Neural cell (in vitro differentiated cells): ENCODE results near the gene RPS2. TPM values are rescaled to one million over a fixed set of nuclear protein-coding genes. Genes with fewer than 3 reads are reported as not detected.

Experiments used
- H2AFZ ChIP-seq: fragments of 200-600, 300-800 bp; sonication (generic), shearing (Covaris generic); 2 replicates; pipeline ENCODE4 v1.6.0; 2014; ENCODE audit warnings: low read depth, mild to moderate bottlenecking, antibody characterized with exemption, low read length, moderate library complexity
- H3F3A ChIP-seq: fragments of 200-600 bp; shearing (Covaris generic); 2 replicates; pipeline ENCODE4 v1.6.1; 2016; ENCODE audit warnings: mild to moderate bottlenecking, moderate library complexity, mixed read lengths, antibody characterized with exemption, low read length; ENCODE audit not compliant: insufficient read depth, poor library complexity, severe bottlenecking
- H3K27ac ChIP-seq: fragments of 200-600, 300-800 bp; sonication (generic), shearing (Covaris generic); 2 replicates; pipeline ENCODE4 v1.5.1; 2014; ENCODE audit warnings: mild to moderate bottlenecking, low read length, moderate library complexity
- H3K27me3 ChIP-seq: fragments of 300-800, 200-600 bp; sonication (generic), shearing (Covaris generic); 2 replicates; pipeline ENCODE4 v1.6.0; 2014; ENCODE audit warnings: mild to moderate bottlenecking, low read depth, low read length, moderate library complexity; ENCODE audit not compliant: insufficient read depth
- H3K36me3 ChIP-seq: fragments of 300-800, 200-600 bp; sonication (generic), shearing (Covaris generic); 2 replicates; pipeline ENCODE4 v1.5.1; 2014; ENCODE audit warnings: mild to moderate bottlenecking, antibody characterized with exemption, low read length, moderate library complexity; ENCODE audit not compliant: insufficient read depth
- H3K4me2 ChIP-seq: fragments of 300-800, 200-600 bp; sonication (generic), shearing (Covaris generic); 2 replicates; pipeline ENCODE4 v1.6.0; 2014; ENCODE audit warnings: mild to moderate bottlenecking, low read length
- H3K4me3 ChIP-seq: fragments of 300-800, 200-600 bp; sonication (generic), shearing (Covaris generic); 2 replicates; pipeline ENCODE4 v1.5.1; 2014; ENCODE audit warnings: mild to moderate bottlenecking, low read length, moderate library complexity
- H3K79me2 ChIP-seq: fragments of 200-600 bp; shearing (Covaris generic); replicated peaks from 2 replicates; pipeline ENCODE4 v1.6.0; 2014; ENCODE audit warnings: mild to moderate bottlenecking, low read length, moderate library complexity; ENCODE audit not compliant: insufficient read depth
- H3K9ac ChIP-seq: fragments of 300-800, 200-600 bp; sonication (generic), shearing (Covaris generic); 2 replicates; pipeline ENCODE4 v1.6.1; 2016; ENCODE audit warnings: mild to moderate bottlenecking, low read length, mixed read lengths
- H3K9me2 ChIP-seq: fragments of 200-600 bp; shearing (Covaris generic); 2 replicates; pipeline ENCODE4 v1.6.1; 2016; ENCODE audit warnings: mild to moderate bottlenecking, low read length, mixed read lengths; ENCODE audit not compliant: insufficient read depth
- H3K9me3 ChIP-seq: fragments of 200-600, 300-800 bp; sonication (generic), shearing (Covaris generic); 2 replicates; pipeline ENCODE4 v1.6.1; 2016; ENCODE audit warnings: mild to moderate bottlenecking, mixed run types, low read length, moderate library complexity, mixed read lengths
- H4K20me1 ChIP-seq: fragments of 200-600 bp; shearing (Covaris generic); 2 replicates; pipeline ENCODE4 v1.6.1; 2016; ENCODE audit warnings: mild to moderate bottlenecking, mixed run types; ENCODE audit not compliant: insufficient read depth
- EP300 ChIP-seq: fragments of 450-650 bp; conservative IDR thresholded peaks from 2 replicates; pipeline ENCODE4 v1.6.1; 2014; ENCODE audit warnings: antibody characterized with exemption, mild to moderate bottlenecking, moderate library complexity; ENCODE audit not compliant: poor library complexity, severe bottlenecking
- EZH2 ChIP-seq: fragments of 200-600, 300-800 bp; shearing (Covaris generic), sonication (generic); IDR thresholded peaks from 2 replicates; pipeline ENCODE4 v1.6.1; 2014; ENCODE audit warnings: antibody characterized with exemption, low read length, borderline replicate concordance, mild to moderate bottlenecking; ENCODE audit not compliant: insufficient read depth, poor library complexity, severe bottlenecking
- MXI1 ChIP-seq: fragments of 450-650 bp; conservative IDR thresholded peaks from 2 replicates; pipeline ENCODE4 v1.6.1; 2014; ENCODE audit warnings: antibody characterized with exemption, mild to moderate bottlenecking; ENCODE audit not compliant: poor library complexity, severe bottlenecking
- POLR2AphosphoS5 ChIP-seq: IDR thresholded peaks from 2 replicates; pipeline ENCODE4 v1.6.1; 2012
- RAD21 ChIP-seq: fragments of 450-650 bp; conservative IDR thresholded peaks from 2 replicates; pipeline ENCODE4 v1.6.1; 2014; ENCODE audit warnings: antibody characterized with exemption, mild to moderate bottlenecking, moderate library complexity
- SMC3 ChIP-seq: fragments of 450-650 bp; conservative IDR thresholded peaks from 2 replicates; pipeline ENCODE4 v1.6.1; 2014; ENCODE audit warnings: antibody characterized with exemption, mild to moderate bottlenecking, moderate library complexity; ENCODE audit not compliant: poor library complexity
- TAF1 ChIP-seq: IDR thresholded peaks from 2 replicates; pipeline ENCODE4 v1.6.1; 2012; ENCODE audit warnings: low read depth
- polyA plus RNA-seq: library from polyadenylated mRNA; depleted of rRNA; stranded (reverse); fragments of >200 nt; gene quantifications from 2 replicates; pipeline ENCODE4 v1.2.3, GENCODE V29; 2014
- TF ChIP-seq, protein P1 (sequence below): fragments of 450-650 bp; IDR thresholded peaks from 2 replicates; pipeline ENCODE4 v1.5.1; 2014; ENCODE audit warnings: antibody characterized with exemption, mild to moderate bottlenecking, moderate library complexity; ENCODE audit not compliant: poor library complexity, severe bottlenecking
- TF ChIP-seq, protein P2 (sequence below): IDR thresholded peaks from 2 replicates; pipeline ENCODE4 v1.6.1; 2012; ENCODE audit warnings: borderline replicate concordance

The RPS2 gene
- polyA plus RNA-seq, 1 donor from 2014 or later: 1,393 TPM

DNA sequence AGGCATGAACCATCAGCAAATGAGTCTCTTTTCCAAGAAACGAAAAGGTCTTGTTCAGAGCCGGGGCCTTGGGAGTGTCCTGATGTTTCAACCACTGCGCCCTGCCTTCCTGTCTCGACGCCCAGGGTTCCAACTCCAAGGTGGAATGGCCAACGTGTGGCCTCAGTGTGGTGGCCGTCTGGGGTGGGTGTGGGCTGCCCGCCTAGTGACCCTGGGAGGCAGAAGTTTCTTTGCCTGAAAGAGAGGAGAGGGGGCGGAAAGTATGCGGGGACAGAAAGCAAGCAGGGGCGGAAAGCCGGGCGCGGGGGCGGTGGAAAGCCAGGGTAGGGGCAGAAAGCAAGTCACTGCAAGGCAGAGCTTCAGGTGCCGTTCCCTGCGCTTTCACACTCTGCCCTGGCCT, 25.7 kb downstream of the RPS2 start:
- Histone ChIP-seq H3K4me3 (no peak overlapping the region), H3K9me3 (no peaks in the 10 kb centered on the region), H4K20me1 (no peaks in the 10 kb centered on the region), H3K27me3 (no peaks in the 10 kb centered on the region), H3K36me3 (no peaks in the 10 kb centered on the region), H2AFZ (no peak overlapping the region), H3K27ac (no peak overlapping the region), H3K9me2 (no peaks in the 10 kb centered on the region), H3K9ac (no peak overlapping the region), H3K79me2 (no peaks in the 10 kb centered on the region), H3K4me2 (no peak overlapping the region), H3F3A (no peaks in the 10 kb centered on the region)
- no peak for TF ChIP-seq TAF1
- no peak for TF ChIP-seq EZH2

DNA sequence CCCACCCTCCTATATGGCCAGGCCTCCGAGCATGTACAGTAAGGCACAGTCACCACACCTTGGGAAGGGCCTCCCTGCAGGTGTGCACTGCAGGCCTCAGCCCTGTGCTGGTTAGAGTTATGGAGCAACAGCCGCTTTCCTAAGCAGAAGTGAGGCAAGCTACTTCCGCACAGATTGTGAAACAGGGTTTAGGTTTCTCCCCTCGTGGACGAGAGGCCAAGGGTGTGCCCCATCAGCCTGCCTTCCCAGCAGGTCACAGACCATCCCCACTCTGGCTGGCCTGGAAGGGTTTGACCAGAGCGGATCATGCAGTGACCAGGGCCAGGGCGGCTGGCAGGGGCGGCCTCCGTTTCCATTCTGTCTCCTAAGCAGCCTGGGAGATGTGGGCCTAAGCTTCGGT, 26.3 kb downstream of the RPS2 start:
- H2AFZ ChIP-seq: no peak overlapping the region
- H4K20me1 ChIP-seq: no peaks in the 10 kb centered on the region
- H3K79me2 ChIP-seq: no peaks in the 10 kb centered on the region
- H3F3A ChIP-seq: no peaks in the 10 kb centered on the region
- no peak overlapping the region for H3K27ac ChIP-seq
- H3K4me2 ChIP-seq: no peak overlapping the region
- no peaks in the 10 kb centered on the region for H3K9me3 ChIP-seq
- H3K36me3 ChIP-seq: no peaks in the 10 kb centered on the region
- no peaks in the 10 kb centered on the region for H3K9me2 ChIP-seq
- no peak overlapping the region for H3K4me3 ChIP-seq
- no peak for TF ChIP-seq SMC3
- TF ChIP-seq TAF1: no peak
- TF ChIP-seq, protein P1, sequence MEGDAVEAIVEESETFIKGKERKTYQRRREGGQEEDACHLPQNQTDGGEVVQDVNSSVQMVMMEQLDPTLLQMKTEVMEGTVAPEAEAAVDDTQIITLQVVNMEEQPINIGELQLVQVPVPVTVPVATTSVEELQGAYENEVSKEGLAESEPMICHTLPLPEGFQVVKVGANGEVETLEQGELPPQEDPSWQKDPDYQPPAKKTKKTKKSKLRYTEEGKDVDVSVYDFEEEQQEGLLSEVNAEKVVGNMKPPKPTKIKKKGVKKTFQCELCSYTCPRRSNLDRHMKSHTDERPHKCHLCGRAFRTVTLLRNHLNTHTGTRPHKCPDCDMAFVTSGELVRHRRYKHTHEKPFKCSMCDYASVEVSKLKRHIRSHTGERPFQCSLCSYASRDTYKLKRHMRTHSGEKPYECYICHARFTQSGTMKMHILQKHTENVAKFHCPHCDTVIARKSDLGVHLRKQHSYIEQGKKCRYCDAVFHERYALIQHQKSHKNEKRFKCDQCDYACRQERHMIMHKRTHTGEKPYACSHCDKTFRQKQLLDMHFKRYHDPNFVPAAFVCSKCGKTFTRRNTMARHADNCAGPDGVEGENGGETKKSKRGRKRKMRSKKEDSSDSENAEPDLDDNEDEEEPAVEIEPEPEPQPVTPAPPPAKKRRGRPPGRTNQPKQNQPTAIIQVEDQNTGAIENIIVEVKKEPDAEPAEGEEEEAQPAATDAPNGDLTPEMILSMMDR: no peak
- TF ChIP-seq, protein P2, sequence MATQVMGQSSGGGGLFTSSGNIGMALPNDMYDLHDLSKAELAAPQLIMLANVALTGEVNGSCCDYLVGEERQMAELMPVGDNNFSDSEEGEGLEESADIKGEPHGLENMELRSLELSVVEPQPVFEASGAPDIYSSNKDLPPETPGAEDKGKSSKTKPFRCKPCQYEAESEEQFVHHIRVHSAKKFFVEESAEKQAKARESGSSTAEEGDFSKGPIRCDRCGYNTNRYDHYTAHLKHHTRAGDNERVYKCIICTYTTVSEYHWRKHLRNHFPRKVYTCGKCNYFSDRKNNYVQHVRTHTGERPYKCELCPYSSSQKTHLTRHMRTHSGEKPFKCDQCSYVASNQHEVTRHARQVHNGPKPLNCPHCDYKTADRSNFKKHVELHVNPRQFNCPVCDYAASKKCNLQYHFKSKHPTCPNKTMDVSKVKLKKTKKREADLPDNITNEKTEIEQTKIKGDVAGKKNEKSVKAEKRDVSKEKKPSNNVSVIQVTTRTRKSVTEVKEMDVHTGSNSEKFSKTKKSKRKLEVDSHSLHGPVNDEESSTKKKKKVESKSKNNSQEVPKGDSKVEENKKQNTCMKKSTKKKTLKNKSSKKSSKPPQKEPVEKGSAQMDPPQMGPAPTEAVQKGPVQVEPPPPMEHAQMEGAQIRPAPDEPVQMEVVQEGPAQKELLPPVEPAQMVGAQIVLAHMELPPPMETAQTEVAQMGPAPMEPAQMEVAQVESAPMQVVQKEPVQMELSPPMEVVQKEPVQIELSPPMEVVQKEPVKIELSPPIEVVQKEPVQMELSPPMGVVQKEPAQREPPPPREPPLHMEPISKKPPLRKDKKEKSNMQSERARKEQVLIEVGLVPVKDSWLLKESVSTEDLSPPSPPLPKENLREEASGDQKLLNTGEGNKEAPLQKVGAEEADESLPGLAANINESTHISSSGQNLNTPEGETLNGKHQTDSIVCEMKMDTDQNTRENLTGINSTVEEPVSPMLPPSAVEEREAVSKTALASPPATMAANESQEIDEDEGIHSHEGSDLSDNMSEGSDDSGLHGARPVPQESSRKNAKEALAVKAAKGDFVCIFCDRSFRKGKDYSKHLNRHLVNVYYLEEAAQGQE: no peak
- no peak for TF ChIP-seq EP300
- no peaks in the 10 kb centered on the region for H3K27me3 ChIP-seq
- H3K9ac ChIP-seq: no peak overlapping the region

DNA sequence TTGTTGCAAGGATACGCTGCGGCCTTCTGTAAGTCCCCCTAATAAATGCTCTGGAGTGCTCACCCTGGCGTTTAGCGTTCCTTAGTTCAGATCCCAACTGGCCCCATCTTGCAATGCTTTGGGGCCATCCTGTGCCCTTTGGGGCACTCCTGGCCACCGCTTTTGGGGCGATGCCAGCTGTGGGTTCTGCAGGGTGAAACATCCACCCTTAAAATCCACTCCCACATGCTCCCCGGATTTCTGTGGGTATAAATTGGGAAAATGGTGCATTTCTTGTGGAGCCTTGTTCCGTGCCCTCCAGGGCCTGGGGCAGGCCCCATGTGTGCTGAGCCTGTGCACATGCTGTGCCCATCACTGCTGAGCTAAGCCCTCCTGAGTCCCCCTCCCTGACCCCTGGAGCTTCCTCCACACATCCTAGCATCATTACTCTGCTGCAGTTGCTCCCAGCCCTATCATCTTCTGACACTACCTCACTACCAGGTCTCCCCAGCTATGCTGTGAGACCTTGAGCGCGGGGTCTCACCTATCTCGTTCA, 27.6 kb downstream of the RPS2 start:
- Histone ChIP-seq H3K4me3 (no peak overlapping the region), H3K9me3 (no peaks in the 10 kb centered on the region), H3K36me3 (no peaks in the 10 kb centered on the region), H3K27me3 (no peaks in the 10 kb centered on the region), H3K79me2 (no peaks in the 10 kb centered on the region), H3K27ac (no peak overlapping the region), H3K9me2 (no peaks in the 10 kb centered on the region), H2AFZ (no peak overlapping the region), H3F3A (no peaks in the 10 kb centered on the region), H3K4me2 (no peak overlapping the region), H4K20me1 (no peaks in the 10 kb centered on the region), H3K9ac (no peak overlapping the region)
- TF ChIP-seq POLR2AphosphoS5 (no peak), EP300 (no peak), EZH2 (no peak), MXI1 (no peak), SMC3 (no peak), RAD21 (no peak), TAF1 (no peak)
- TF ChIP-seq, protein P1: no peak
- TF ChIP-seq, protein P2: no peak
